Left cardiac atrium (tissue), 4 donors: Measurements from ENCODE around the gene TTC39C. TPM values are rescaled to one million over a fixed set of nuclear protein-coding genes. Genes with fewer than 3 reads are reported as not detected.
"Not testable (repeated sequence)": the region's sequence is repeated elsewhere in the genome, so short reads cannot be mapped to it uniquely, and the experiment has no call there.

Source experiments
- ATAC-seq, 2 donors: fragments of 200-7000 bp; cut with Tn5 transposase; one replicate each; pipeline ENCODE4 v1.9.1; 2020; ENCODE audit warnings: mild to moderate bottlenecking in 2 of 2, moderate library complexity in 2 of 2
- DNase-seq: peaks from one replicate; pipeline ENCODE4 v3.0.0-alpha.2; 2020
- intact Hi-C, 2 donors: fragments of 100-400 bp; cut with DNase I; formaldehyde crosslinking; loops; one replicate each; pipeline versions ENCODE4 v1.14.1 to v1.15.1; 2022 to 2023
- total RNA-seq, 2 donors: library from RNA; stranded (reverse); fragmentation: NEBNext Ultra II Directional; extraction: Animal tissue kit (Norgen Biotek cat#: 25700); gene quantifications; one replicate each; pipeline ENCODE4 v1.2.1, GENCODE V29; 2021
- donor health status: DM: no; HTN: yes; CAD: no.
- donor health status: DM: no; HTN: yes; CAD: no; lungs with severe emphysema.
- donor health status: DM: yes; HTN: yes; CAD: no.
- donor health status: Dilated cardiomyopathy.

Gene TTC39C
- total RNA-seq, 2 donors from 2014 or later = 7.6 to 8.9 TPM

- ATAC-seq (no peak), DNase-seq (no peak)
- intact Hi-C loops = loop anchor here in 1 of 2 donors (10.0 kb wide), 1 partner anchor 50 kb away; the partner anchor contains the start of gene TTC39C
Observed at GRCh38 chr18:24064391-24065100, 50.0 kb downstream of the TTC39C start.

DNA sequence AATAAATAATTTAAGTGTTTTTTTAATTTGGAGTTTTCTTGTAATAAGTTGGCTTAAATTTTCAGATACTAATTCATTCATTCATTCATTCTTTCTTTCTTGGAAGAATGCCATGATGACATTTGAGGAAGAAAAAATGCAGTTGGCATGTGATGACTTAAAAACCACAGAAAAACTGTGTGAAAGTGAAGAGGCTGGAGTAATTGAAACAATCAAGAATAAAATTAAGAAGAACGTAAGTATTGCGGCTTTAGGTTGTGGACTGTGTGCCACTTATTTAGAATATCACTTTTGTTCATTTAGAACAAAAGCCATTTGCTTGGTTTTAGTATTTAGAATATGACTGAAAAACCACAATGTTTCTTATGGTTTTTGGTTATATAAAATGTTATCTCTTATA, 51.4 kb downstream of the TTC39C start:
- intact Hi-C loops = loop anchor here in 1 of 2 donors (10.0 kb wide), 1 partner anchor 51 kb away; the partner anchor contains the start of gene TTC39C
- DNase-seq (no peak), ATAC-seq (no peak)

DNA sequence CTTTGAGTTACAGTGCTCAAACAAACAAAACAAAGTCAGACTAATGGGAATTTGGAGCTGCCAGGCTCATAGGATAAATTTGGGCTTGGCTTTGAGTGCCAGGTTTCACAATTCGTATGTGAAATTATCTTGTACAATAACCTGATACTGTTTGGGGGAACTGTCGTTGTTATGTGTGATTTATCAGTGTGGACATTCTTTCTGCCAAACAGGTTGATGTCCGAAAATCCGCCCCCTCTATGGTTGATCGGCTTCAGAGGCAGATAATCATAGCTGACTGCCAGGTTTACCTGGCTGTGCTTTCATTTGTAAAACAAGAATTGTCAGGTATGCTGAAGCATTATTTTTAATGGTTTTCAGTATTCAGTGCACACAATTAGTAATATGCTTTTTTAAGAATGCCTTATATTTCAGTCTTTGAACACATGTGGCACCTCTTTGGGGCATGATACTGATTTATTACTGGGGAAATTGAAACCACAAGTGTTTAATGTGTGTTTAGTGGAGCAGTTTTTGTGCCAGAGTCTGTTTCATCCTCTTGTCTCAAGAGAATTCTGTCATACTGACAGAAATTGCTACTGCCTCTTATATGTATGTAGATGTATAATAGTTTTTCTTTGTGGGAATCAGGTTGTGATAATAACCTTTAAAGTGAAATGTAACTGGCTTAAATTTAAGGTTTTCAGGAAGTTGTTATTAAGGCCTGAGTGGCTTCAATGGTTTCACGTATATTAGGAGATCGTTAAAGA, 54.6 kb downstream of the TTC39C start:
- DNase-seq = no peak
- no peak for ATAC-seq
- intact Hi-C loops = loop anchor here in 1 of 2 donors (10.0 kb wide), 1 partner anchor 54 kb away; the partner anchor contains the start of gene TTC39C

- intact Hi-C loops = no loop called here
- ATAC-seq = no peak
Observed at GRCh38 chr18:24071029-24071428, 56.5 kb downstream of the TTC39C start.

GRCh38 chr18:24071779-24072178, 57.2 kb downstream of the TTC39C start:
- intact Hi-C loops = no loop called here
- no peak for ATAC-seq
- DNase-seq = no peak

More at GRCh38 chr18:24071029-24071428, 56.5 kb downstream of the TTC39C start:
- no peak for DNase-seq

DNA sequence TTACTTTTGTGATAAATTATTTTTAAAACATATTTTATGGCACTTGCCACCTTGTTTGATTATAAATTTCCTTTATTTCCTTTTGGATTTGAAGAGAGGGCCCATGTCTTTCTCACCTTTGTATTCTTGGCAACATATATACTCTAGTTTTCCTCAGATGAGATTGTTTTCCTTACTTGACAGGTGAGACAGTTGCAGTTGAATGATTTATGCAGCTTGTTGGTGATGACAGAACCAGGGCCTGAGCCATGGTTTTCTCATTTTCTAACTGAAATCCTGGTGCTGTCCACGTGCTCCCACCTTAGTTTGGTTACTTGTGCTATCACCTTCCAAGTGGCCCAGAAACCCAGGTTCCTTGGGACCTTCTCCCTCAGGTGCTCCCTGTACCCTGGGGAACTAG, 58.2 kb downstream of the TTC39C start:
- no peak for DNase-seq
- intact Hi-C loops = no loop called here
- no peak for ATAC-seq

DNA sequence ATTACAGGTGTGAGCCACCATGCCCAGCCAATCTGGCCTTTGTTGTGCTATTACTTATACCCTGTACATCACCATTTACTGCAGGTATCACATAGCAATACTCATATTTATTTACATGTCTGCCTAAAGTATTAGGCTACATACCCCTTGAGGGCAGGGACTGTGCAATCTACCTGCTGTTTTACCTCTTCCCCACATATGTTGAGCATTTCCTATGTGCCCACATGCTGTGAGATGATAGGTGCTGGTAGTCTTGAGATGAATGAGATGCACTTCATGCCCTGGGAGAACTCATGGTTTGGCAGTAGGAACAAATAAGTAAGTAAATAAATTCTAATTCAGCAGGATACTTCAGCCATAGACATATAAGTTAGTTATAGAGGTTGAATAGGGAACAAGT, 59.2 kb downstream of the TTC39C start:
- no peak for DNase-seq
- intact Hi-C loops = no loop called here
- no peak for ATAC-seq

GRCh38 chr18:24074757-24075156, 60.2 kb downstream of the TTC39C start:
- intact Hi-C loops = loop anchor here in 1 of 2 donors (5.0 kb wide), 1 partner anchor 82 kb away; no protein-coding TSS in a partner anchor

DNA sequence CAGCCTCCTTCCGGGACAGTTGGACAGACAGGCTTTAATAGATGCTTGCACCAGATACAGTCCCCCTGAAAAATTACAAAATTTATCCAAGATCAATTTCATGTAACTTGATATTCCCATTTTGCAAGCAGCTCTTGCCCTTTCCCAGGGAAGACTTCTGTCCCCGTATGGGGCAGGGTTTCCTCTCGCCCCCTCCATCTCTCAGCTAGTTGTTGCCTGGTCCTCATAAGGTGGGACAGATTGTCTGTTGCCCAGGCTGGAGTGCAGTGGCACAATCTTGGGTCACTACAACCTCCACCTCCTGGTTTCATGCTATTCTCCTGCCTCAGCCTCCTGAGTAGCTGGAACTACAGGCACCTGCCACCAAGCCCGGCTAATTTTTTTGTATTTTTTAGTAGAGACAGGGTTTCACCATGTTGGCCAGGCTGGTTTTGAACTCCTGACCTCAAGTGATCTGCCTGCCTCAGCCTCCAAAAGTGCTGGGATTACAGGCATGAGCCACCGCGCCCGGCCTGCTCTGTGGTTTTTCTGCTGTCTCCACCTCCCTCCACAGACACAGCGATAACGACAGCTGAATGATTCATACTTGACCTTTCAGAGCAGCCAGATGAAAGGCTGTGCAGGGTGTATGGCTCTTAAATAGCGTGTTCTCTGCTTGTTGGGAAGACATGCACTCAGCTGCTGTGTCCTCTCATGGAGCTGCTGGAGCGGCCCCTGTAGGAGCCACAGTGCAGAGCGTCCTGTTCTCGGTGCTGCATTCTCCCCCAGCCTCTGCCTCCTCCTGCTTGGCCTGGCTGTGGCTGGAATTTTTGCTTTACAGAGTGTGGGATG, 61.4 kb downstream of the TTC39C start:
- DNase-seq (peak; percentile 85), ATAC-seq (peak; percentile 96 to 99)
- intact Hi-C loops = loop anchor here in 1 of 2 donors (5.0 kb wide), 1 partner anchor 84 kb away; no protein-coding TSS in a partner anchor

More at GRCh38 chr18:24074757-24075156, 60.2 kb downstream of the TTC39C start:
- not testable (repeated sequence) for ATAC-seq, DNase-seq

DNA sequence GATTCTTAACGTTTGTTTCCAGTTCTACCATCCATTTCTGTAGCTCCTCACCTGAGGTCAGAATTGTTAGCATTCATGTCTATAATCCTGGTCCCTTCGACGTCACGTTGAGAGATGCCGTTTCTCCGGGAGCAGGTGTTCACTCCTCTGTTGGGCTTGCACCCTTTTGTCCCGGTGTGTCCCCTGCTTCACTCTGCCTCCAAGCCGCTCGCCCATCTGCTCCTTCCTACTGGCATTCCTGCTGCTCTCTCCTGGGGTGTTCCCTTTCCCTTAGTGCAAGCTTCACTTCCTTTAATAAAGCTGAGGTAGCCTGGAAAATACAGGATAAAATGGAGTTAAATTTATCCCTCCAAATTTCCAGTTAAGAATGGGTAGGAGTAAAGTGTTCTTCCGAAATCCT, 62.4 kb downstream of the TTC39C start:
- intact Hi-C loops = loop anchor here in 1 of 2 donors (5.0 kb wide), 1 partner anchor 85 kb away; no protein-coding TSS in a partner anchor

DNA sequence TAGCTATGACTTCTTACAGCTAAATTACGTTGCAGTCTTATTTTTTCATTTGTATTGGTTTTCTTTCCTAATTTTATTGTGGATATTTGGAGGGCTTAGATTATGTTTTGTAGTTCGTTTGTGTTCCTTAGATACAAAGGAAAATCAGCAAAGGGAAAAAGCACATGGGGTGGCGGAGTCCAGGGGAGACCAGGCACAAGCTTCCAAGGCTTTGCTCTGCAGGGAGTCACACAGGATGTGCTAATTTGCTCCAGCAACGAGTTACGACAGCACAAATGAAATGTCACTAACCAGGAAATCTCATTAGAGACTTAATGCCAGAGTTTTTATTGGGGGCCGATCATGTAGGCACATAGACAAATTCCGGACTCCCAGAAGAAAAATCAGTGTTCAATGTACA, 63.8 kb downstream of the TTC39C start:
- intact Hi-C loops = loop anchor here in 1 of 2 donors (5.0 kb wide), 1 partner anchor 86 kb away; no protein-coding TSS in a partner anchor
- ATAC-seq (no peak), DNase-seq (no peak)

More for the DNA sequence above, 62.4 kb downstream of the TTC39C start:
- no peak for DNase-seq
- ATAC-seq = no peak

DNA sequence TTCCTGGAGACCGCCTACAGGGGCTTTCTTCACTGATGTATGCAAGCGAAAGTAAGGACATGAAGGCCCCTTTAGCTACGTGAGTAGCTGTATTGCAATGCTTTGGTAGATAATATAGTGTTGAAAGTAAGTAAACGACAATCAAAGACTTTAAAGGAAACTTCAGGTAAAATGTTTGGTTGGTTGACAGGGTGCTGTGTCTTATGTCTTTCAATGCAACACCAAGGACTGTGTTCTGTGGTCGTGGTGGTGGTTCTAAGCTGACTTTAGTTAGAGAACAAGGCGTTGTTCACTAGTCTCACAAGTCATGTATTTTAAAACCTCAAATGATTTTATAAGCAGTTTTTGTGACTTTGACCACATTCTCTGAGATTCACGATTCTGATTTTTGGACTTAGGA, 66.3 kb downstream of the TTC39C start:
- DNase-seq = no peak
- no peak for ATAC-seq
- intact Hi-C loops = no loop called here

DNA sequence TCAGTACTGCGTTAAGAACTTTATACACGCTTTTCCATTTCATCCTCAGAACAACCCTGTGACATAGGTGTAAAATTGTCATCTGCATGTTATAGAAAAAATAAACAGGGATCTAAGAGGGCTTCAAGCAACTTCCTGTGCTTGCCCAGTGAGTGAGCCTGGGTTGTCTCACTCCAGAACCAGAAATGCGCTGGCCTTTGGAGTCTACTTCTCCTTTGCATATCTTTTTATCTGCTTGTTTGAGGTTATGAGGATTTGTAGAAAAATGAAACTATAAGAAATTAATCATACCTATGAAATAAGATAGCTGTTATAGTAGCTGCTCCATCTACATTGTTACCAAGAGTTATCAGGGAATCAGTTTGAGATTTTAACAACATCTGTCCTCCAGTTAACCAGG, 69.0 kb downstream of the TTC39C start:
- DNase-seq = no peak
- intact Hi-C loops = no loop called here
- no peak for ATAC-seq

GRCh38 chr18:24086082-24086481, 71.5 kb downstream of the TTC39C start:
- ATAC-seq (no peak), DNase-seq (no peak)
- intact Hi-C loops = no loop called here

GRCh38 chr18:24089076-24089475, 74.5 kb downstream of the TTC39C start:
- intact Hi-C loops = no loop called here
- no peak for DNase-seq
- ATAC-seq = peak; percentile 72 to 81

DNA sequence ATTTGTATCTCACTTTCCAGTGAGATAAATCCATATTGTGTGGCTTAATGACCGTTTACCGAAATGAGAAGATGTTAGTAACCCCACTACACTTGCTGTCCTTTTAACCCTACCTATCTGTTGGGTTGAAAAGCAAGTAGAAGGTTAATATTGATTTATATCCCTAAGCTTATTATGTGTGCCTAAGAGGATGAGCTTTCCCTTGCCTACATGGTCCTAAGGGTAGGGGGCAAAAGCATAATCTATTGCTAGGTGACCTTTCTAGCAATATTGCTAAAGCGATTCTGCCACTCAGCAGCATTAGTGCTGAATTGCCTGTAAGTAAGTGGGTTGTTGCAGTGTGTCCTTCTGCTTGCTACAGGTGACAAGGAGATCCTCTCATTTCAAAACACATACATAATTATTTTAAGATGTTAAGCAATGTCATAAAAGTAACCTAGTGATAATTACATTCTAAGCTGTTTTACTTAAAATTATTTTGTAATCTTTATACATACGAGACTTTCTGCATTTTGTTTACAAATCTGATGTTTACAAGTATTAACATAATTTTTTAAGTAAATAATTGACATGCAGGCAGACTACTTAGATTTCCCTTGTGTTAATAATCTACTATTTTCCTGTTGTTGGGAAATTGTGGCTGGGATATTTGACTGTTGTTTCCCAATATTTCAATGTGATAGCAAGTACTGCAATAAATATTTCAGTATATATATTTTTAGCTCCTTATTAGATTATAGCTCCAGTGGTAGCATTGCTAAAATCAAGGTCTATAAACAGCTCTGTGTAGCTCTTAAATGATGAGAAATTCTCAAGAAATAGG, 75.2 kb downstream of the TTC39C start:
- DNase-seq (no peak), ATAC-seq (peak in 1 of 2 donors; percentile 38)
- intact Hi-C loops = no loop called here

- no peak for DNase-seq
- intact Hi-C loops = no loop called here
- ATAC-seq = no peak
Observed at GRCh38 chr18:24090876-24091275, 76.3 kb downstream of the TTC39C start.

- no peak for DNase-seq
- intact Hi-C loops = no loop called here
Observed at GRCh38 chr18:24094561-24094960, 80.0 kb downstream of the TTC39C start.

More at GRCh38 chr18:24094561-24094960, 80.0 kb downstream of the TTC39C start:
- ATAC-seq = no peak
